Measurements from ENCODE around the gene ETF1. TPM values are rescaled to one million over a fixed set of nuclear protein-coding genes. Genes with fewer than 3 reads are reported as not detected.

Gene ETF1
- total RNA-seq, 1 donor from 2014 or later = 201 TPM

DNA sequence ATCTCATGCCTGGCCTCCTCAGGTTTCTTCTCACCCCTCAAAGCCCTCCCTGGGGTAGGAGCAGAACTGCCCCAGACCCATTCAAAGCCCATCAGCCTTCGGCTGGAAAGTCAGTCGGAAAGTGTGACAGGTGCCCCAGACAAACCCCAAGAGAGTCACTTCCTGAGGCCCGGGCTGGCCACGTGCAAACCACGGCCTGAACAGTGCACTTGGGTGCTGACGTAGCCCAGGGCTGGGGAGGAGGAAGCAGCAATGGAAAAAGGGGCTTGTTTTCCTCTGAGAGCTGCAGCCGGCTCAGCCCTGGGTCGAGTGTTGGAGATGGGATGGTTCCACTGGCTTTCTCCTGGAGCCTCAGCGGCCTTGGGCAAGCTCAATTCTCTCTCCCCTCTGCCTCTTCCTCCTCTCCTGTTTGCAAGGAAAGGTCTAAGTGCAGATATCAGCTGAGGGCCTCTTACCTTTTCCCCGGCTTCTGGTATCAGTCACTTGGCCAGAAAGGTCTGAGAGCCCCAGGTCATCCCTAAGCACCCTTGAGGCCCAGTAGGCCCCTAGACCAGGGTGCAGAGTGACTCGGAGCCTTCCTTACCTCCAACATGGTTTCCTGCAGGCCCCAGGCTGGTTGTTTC lies 83.6 kb downstream of the ETF1 start:
- Mint-ChIP-seq H3K4me1 (ENCODE audit: low read depth) (peaks cover 44% of the 10 kb centered on the region), H3K4me3 (peak overlapping the region; percentile 82), H3K9me3 (no peaks in the 10 kb centered on the region), H3K27ac (peak overlapping the region; percentile 99), H3K27me3 (ENCODE audit: insufficient read depth) (peaks cover 9% of the 10 kb centered on the region), H3K36me3 (ENCODE audit: low read depth) (no peaks in the 10 kb centered on the region)
- peak; percentile 77 for DNase-seq (ENCODE audit: low spot score)
- intact Hi-C loops (cut with micrococcal nuclease) = loop anchor here (1.0 kb wide), 2 partner anchors 9 to 84 kb away; partner anchors contain the start of gene ETF1

DNA sequence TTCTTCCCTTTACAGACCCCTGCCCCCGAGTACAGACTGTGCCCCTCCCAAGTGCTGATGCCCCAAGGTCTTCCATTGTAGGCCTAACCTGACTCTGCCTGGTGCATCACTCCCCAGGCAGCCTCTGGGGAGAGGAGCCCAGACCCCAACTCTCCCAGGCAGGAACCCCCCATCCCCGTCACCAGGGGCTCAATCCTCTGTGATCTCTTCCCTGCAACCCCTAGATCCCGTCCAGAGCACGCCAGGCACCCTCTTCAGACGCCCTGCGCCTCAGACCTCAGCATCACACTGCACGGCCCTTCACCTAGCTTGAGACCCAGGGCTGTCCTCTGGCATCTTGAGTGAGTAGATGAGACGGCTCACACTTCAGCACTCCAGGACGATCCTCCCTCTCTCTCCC lies 84.2 kb downstream of the ETF1 start:
- peaks cover 9% of the 10 kb centered on the region for H3K27me3 Mint-ChIP-seq (ENCODE audit: insufficient read depth)
- DNase-seq (ENCODE audit: low spot score) = no peak
- peak overlapping the region; percentile 82 for H3K4me3 Mint-ChIP-seq
- no peaks in the 10 kb centered on the region for H3K9me3 Mint-ChIP-seq
- intact Hi-C loops (cut with micrococcal nuclease) = loop anchor here (1.0 kb wide), 2 partner anchors 9 to 84 kb away; partner anchors contain the start of gene ETF1
- H3K27ac Mint-ChIP-seq = peak overlapping the region; percentile 99
- H3K4me1 Mint-ChIP-seq (ENCODE audit: low read depth) = peaks cover 44% of the 10 kb centered on the region
- no peaks in the 10 kb centered on the region for H3K36me3 Mint-ChIP-seq (ENCODE audit: low read depth)

DNA sequence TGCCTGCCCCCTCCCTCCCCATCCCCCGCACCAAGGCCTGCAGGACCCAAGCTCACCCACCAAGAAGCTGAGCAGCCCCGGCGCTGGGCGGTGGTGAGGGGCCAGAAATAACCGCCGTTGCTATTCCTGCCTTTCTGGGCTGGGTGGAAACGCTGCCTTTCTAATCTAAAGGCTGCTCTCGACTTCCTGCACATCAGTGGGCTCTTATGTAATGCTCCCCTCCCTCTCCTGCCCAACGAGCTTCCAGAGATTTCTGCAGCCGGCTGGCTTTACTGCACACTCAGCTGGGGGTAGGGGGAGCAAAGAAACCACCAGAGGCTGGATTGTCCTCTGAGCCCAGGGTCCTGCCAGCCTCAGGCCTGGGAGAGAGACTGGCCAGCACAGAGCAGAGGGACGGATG lies 84.7 kb downstream of the ETF1 start:
- intact Hi-C loops (cut with micrococcal nuclease) = no loop called here

DNA sequence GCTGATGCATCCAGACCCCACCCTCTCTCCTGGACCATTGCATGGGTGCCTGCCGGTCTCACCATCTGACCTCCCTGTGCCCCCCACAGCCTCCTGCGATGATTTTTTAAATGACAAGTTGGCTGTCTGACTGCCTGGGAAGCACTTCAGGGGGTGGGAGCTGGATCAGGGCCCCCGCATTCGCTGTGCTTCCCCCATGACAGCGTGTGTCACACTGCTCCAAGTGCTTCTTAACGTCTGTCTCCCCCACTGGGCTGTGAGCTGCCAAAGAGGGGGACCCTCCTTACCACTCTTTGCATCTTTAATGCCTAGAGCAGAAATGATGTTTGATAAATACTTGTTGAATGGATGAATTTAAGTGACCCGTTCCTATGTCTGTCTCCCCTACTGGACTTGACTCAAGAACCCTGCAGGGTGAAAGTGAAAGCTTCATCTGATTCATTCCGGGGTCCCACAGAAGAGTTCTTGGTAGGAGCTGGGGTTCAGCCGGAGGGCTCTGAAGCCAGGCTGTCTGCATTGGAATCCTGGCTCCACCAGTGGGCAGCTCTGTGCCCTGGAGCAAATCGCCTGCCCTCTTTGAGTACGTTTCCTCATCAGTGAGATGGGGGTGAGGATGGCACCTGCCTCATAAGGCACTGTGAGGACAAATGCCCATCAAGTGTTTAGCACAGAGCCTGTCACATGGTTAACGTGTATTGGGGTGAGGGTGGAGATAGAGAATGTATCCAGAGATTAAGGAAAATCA lies 85.3 kb downstream of the ETF1 start:
- Mint-ChIP-seq H3K4me3 (peak overlapping the region; percentile 60), H3K36me3 (ENCODE audit: low read depth) (no peaks in the 10 kb centered on the region), H3K9me3 (no peaks in the 10 kb centered on the region), H3K27me3 (ENCODE audit: insufficient read depth) (peaks cover 11% of the 10 kb centered on the region), H3K4me1 (ENCODE audit: low read depth) (peaks cover 44% of the 10 kb centered on the region), H3K27ac (peak overlapping the region; percentile 82)
- intact Hi-C loops (cut with micrococcal nuclease) = no loop called here
- DNase-seq (ENCODE audit: low spot score) = no peak

More for the DNA sequence above, 84.7 kb downstream of the ETF1 start:
- H3K27ac Mint-ChIP-seq = peak overlapping the region; percentile 99
- H3K4me3 Mint-ChIP-seq = no peak overlapping the region
- peaks cover 11% of the 10 kb centered on the region for H3K27me3 Mint-ChIP-seq (ENCODE audit: insufficient read depth)
- no peaks in the 10 kb centered on the region for H3K36me3 Mint-ChIP-seq (ENCODE audit: low read depth)
- no peak for DNase-seq (ENCODE audit: low spot score)
- peaks cover 44% of the 10 kb centered on the region for H3K4me1 Mint-ChIP-seq (ENCODE audit: low read depth)
- H3K9me3 Mint-ChIP-seq = no peaks in the 10 kb centered on the region

Other genes starting within 250 kb of the ETF1 start
- 5.3 and 5.6 TPM in 2 replicates for gene CDC25C, start 211.4 kb downstream of the ETF1 start, total RNA-seq
- 27.0 and 29.2 TPM in 2 replicates for gene FAM53C, start 205.0 kb downstream of the ETF1 start, total RNA-seq
- gene KDM3B, start 190.6 kb downstream of the ETF1 start, total RNA-seq = 55.0 and 59.3 TPM in 2 replicates
- 5.1 and 5.4 TPM in 2 replicates for gene REEP2, start 104.2 kb downstream of the ETF1 start, total RNA-seq
- 42.8 and 43.0 TPM in 2 replicates for gene EGR1, start 77.8 kb downstream of the ETF1 start, total RNA-seq
- gene HSPA9, start 32.2 kb upstream of the ETF1 start, total RNA-seq = 372 and 383 TPM in 2 replicates
- 56.6 and 58.0 TPM in 2 replicates for gene CTNNA1, start 210.2 kb upstream of the ETF1 start, total RNA-seq